Endothelial cell of umbilical vein (primary cell): ENCODE data around the gene DGKD.

ENCODE experiments used
- CTCF ChIP-seq, 2 donors: IDR thresholded peaks; 1 replicate in 1 of 2; 2 replicates in 1 of 2; pipeline ENCODE4 v1.5.1; 2011; ENCODE audit warnings: low read length in 2 of 2, mild to moderate bottlenecking in 2 of 2, moderate library complexity in 2 of 2, control low read depth in 1 of 2, inconsistent platforms in 1 of 2, low read depth in 1 of 2; ENCODE audit not compliant: insufficient read depth in 1 of 2; ENCODE audit errors: extremely low read depth in 1 of 2
- POLR2A ChIP-seq: IDR thresholded peaks from 2 replicates; pipeline ENCODE4 v1.6.1; 2012; ENCODE audit warnings: low read depth, mild to moderate bottlenecking, control low read depth, low read length
- POLR2AphosphoS5 ChIP-seq: IDR thresholded peaks from 2 replicates; pipeline ENCODE4 v1.6.1; 2012; ENCODE audit warnings: low read depth, mild to moderate bottlenecking, control low read depth, low read length, moderate library complexity; ENCODE audit not compliant: insufficient read depth

- TF ChIP-seq POLR2A: no peak
- TF ChIP-seq POLR2AphosphoS5: no peak
- TF ChIP-seq CTCF (IDR thresholded peaks at IDR 0.05; ENCODE audit: extremely low read depth in 1 of 2, insufficient read depth in 1 of 2, low read depth in 1 of 2, low read length in 2 of 2): no peak
Measured at GRCh38 chr2:233436191-233436581, 81.9 kb downstream of the DGKD start.
